ENCODE results near the gene EIPR1.

The EIPR1 gene

GRCh38 chr2:3160751-3161330 lies 216.8 kb downstream of the EIPR1 start:
- H3K27ac Mint-ChIP-seq: no peak overlapping the region

GRCh38 chr2:3159782-3160545 lies 217.7 kb downstream of the EIPR1 start:
- Mint-ChIP-seq H3K9me3 (peaks cover 23% of the 10 kb centered on the region), H3K4me1 (peaks cover 19% of the 10 kb centered on the region), H3K27me3 (ENCODE audit: low read depth) (no peaks in the 10 kb centered on the region), H3K4me3 (no peak overlapping the region), H3K36me3 (ENCODE audit: low read depth) (peaks cover 47% of the 10 kb centered on the region), H3K27ac (peak overlapping the region in 1 of 3 experiments; percentile 25)
- TF ChIP-seq CTCF (IDR thresholded peaks at IDR 0.05; ENCODE audit: unreplicated experiment in 3 of 3): no peak

More at GRCh38 chr2:3160751-3161330, 216.8 kb downstream of the EIPR1 start:
- TF ChIP-seq CTCF (IDR thresholded peaks at IDR 0.05; ENCODE audit: unreplicated experiment in 3 of 3): no peak
- peaks cover 52% of the 10 kb centered on the region for H3K36me3 Mint-ChIP-seq (ENCODE audit: low read depth)
- H3K27me3 Mint-ChIP-seq (ENCODE audit: low read depth): no peaks in the 10 kb centered on the region
- H3K4me1 Mint-ChIP-seq: peaks cover 14% of the 10 kb centered on the region
- peaks cover 27% of the 10 kb centered on the region for H3K9me3 Mint-ChIP-seq
- H3K4me3 Mint-ChIP-seq: no peak overlapping the region

GRCh38 chr2:3154700-3155099 lies 222.9 kb downstream of the EIPR1 start:
- no peak for TF ChIP-seq CTCF (IDR thresholded peaks at IDR 0.05; ENCODE audit: unreplicated experiment in 3 of 3)
- no peak overlapping the region for H3K27ac Mint-ChIP-seq
- H3K4me1 Mint-ChIP-seq: peaks cover 39% of the 10 kb centered on the region
- peaks cover 42% of the 10 kb centered on the region for H3K36me3 Mint-ChIP-seq (ENCODE audit: low read depth)
- peaks cover 4% of the 10 kb centered on the region for H3K27me3 Mint-ChIP-seq (ENCODE audit: low read depth)
- H3K9me3 Mint-ChIP-seq: peaks cover 11% of the 10 kb centered on the region
- H3K4me3 Mint-ChIP-seq: no peak overlapping the region

GRCh38 chr2:3154146-3154545 lies 223.5 kb downstream of the EIPR1 start:
- Mint-ChIP-seq H3K36me3 (ENCODE audit: low read depth) (peaks cover 42% of the 10 kb centered on the region), H3K27ac (no peak overlapping the region), H3K4me3 (no peak overlapping the region), H3K27me3 (ENCODE audit: low read depth) (peaks cover 4% of the 10 kb centered on the region), H3K9me3 (peaks cover 11% of the 10 kb centered on the region), H3K4me1 (peaks cover 34% of the 10 kb centered on the region)
- TF ChIP-seq CTCF (IDR thresholded peaks at IDR 0.05; ENCODE audit: unreplicated experiment in 3 of 3): no peak

- no peak for TF ChIP-seq CTCF (IDR thresholded peaks at IDR 0.05; ENCODE audit: unreplicated experiment in 3 of 3)
- H3K4me1 Mint-ChIP-seq: peaks cover 42% of the 10 kb centered on the region
- peaks cover 11% of the 10 kb centered on the region for H3K9me3 Mint-ChIP-seq
- H3K27me3 Mint-ChIP-seq (ENCODE audit: low read depth): peaks cover 10% of the 10 kb centered on the region
- peaks cover 34% of the 10 kb centered on the region for H3K36me3 Mint-ChIP-seq (ENCODE audit: low read depth)
- H3K4me3 Mint-ChIP-seq: peak overlapping the region in 1 of 3 experiments; percentile 3
- peak overlapping the region; percentile 28 to 77 (median 62) for H3K27ac Mint-ChIP-seq
These were observed 226.3 kb downstream of the EIPR1 start for GRCh38 chr2:3151153-3151918.
